IPS-11a (cell line): Measurements from ENCODE around the gene ATRX.
"Not testable (repeated sequence)": the region's sequence is repeated elsewhere in the genome, so short reads cannot be mapped to it uniquely, and the experiment has no call there.

Experiments
- H3K4me3 ChIP-seq: one replicate; pipeline ENCODE4 v1.5.1; 2013; ENCODE audit warnings: low read depth, low read length, control low read depth

ATRX gene

DNA sequence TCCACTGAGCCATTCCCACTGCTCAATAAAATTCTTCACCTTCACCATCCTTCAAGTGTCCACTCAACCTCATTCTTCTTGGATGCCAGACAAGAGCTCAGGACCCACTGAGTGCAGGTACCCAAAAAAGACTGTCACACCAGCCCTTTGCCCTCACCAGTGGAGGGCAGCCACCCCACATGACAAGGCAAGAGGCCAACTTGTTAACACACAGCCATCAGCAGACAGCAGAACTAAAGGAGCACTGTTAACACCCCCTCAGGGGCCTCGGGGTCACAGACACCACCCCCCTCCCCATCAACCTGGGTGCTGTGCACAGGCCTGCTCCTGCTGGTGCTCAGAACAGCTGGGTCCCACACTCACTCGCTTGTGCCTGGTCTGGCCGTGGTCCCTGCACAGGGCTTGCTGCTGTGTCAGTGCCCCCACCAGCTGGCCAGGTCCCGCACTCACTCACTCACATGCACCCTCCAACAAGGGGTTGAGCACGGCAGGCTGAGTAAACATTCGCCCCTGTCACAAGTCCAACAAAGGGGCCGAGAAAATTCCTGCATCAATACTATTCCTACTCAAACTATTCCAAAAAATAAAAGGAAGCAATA is 54.1 kb downstream of the ATRX start:
- H3K4me3 ChIP-seq = no peak overlapping the region

- H3K4me3 ChIP-seq = not testable (repeated sequence)
These were observed 59.9 kb downstream of the ATRX start for GRCh38 chrX:77726095-77726494.

- H3K4me3 ChIP-seq = no peak overlapping the region
These were observed 62.3 kb downstream of the ATRX start for GRCh38 chrX:77723681-77724080.

DNA sequence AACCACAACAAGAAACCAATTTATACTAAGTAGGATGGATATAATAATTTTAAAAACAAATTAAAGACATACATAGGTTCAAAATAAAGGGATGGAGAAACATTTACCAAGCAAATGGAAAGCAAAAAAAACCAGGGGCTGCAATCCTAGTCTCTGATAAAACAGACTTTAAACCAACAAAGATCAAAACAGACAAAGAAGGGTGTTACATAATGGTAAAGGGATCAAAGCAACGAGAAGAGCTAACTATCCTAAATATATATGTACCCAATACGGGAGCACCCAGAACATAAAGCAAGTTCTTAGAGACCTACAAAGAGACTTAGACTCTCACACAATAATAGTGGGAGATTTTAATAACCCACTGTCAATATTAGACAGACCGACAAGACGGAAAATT is 66.6 kb downstream of the ATRX start:
- no peak overlapping the region for H3K4me3 ChIP-seq

- no peak overlapping the region for H3K4me3 ChIP-seq
These were observed 81.1 kb downstream of the ATRX start for GRCh38 chrX:77704881-77705280.

- H3K4me3 ChIP-seq = no peak overlapping the region
These were observed 87.8 kb downstream of the ATRX start for GRCh38 chrX:77698242-77698641.

DNA sequence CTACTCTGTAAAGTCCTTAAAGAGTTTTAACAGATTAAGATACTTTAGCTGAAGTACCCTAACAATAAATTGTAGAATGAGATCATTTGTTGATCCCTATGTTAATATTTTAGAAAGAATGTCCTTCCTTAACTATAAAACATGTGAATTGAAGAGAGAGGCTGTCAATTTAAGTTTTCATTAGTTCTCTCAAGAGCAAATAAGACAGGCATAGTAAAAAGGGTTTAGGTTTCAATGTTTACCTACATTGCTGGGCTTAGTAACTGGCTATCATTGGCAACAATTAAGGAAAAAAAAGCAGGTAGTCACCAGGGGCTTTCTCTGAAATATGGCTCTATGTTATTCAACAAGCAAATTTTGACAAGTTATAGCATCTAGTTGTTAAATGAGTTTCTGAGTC is 91.5 kb downstream of the ATRX start:
- H3K4me3 ChIP-seq = no peak overlapping the region

- no peak overlapping the region for H3K4me3 ChIP-seq
These were observed 92.4 kb downstream of the ATRX start for GRCh38 chrX:77693594-77693993.

DNA sequence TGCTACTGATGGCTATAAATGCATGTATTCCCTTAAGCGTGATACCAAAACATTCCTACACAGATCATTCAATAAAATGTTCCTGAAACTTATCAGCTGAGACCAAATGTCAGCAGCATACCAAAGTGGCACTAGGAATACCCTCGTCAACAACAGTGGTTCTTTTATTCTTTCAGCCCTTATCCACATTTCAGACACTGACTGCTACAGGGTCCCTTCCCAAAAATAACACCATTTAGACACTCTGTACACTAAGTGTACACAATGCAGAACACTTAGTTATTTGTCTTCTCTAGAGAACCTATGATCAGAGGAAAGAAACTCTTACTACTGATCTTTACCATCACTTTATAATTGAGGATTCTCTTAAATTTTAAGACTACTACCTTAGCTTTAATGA is 94.1 kb downstream of the ATRX start:
- no peak overlapping the region for H3K4me3 ChIP-seq

GRCh38 chrX:77689376-77689775 is 96.6 kb downstream of the ATRX start:
- no peak overlapping the region for H3K4me3 ChIP-seq

- not testable (repeated sequence) for H3K4me3 ChIP-seq
These were observed 100.3 kb downstream of the ATRX start for GRCh38 chrX:77685683-77686082.

GRCh38 chrX:77679144-77679543 is 106.9 kb downstream of the ATRX start:
- H3K4me3 ChIP-seq = no peak overlapping the region

- no peak overlapping the region for H3K4me3 ChIP-seq
These were observed 110.0 kb downstream of the ATRX start for GRCh38 chrX:77675986-77676385.

DNA sequence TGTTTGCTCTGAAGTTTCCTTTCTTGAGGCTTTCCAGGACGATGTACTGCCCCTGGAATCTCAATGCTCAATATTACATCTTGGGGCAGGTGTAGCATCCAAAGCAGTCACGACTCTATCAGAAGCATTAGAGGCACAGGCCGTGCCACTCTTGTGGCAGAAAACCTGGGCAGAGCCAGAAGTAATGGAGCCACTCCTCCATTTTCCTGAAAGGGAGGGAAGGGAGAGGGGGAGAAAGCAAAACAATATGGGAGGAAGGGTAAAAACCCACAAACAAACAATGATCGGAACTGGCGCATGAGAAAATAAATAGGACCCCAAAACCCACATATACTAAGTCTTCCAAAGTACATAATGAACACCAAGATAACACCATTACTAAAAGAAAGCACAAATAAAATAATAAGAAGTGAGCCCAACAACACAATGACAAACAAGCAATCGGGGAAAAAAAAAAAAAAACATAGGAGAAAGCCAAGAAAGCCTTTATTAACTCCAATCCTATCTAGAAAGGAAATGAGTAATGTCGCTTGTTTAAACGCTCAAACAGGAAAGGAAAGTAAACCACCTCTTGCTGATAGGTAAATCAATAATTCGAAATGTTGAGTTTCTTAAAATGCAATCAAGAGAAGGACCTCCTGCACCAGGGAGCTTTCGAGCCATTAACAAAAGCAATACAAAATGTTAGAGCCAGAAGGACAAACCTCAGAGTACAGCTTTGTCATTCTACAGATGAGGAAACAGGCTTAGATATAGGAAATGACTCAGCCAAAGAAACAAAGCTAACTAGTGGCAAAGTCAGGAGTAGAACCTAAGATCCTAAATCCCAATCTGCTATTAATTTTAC is 117.4 kb downstream of the ATRX start:
- H3K4me3 ChIP-seq = no peak overlapping the region

- no peak overlapping the region for H3K4me3 ChIP-seq
These were observed 127.1 kb downstream of the ATRX start for GRCh38 chrX:77658886-77659285.

- no peak overlapping the region for H3K4me3 ChIP-seq
These were observed 133.9 kb downstream of the ATRX start for GRCh38 chrX:77652095-77652494.

DNA sequence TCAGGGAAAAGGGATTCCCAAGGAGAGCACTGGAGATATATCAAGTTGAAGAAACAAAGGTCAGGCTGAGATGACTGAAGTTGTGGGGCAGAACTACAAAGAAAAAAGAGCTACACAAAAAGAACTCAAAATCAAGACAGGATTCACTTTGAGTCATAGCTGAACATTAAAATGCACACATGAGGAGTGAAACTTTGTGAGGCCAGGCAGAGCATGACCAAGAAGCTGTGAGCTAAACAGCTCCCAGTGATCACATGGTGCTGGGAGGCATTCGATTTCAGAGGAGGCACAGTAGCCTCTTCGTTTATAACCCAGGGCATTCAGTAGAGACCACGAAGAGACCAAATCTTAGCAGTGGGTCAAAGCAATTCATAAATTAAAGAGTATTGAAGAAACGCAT is 145.3 kb downstream of the ATRX start:
- no peak overlapping the region for H3K4me3 ChIP-seq

GRCh38 chrX:77639820-77640219 is 146.2 kb downstream of the ATRX start:
- no peak overlapping the region for H3K4me3 ChIP-seq

DNA sequence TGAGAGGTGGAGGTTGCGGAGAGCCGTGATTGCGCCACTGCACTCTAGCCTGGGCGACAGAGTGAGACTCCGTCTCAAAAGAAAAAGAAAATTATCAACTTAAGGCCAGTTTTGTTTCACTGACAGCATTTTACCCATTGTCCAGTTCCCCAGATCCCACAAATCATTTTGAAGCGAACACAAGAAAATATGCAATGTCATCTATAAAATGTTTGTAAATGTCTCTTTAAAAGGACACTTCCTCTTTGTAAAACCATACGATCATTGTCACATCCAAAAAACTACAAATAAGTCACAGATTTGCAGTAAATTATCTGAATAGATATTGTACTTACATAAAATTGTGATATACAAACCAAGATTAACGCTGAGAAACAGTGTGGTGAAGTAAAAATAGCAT is 147.6 kb downstream of the ATRX start:
- no peak overlapping the region for H3K4me3 ChIP-seq

GRCh38 chrX:77635373-77635772 is 150.6 kb downstream of the ATRX start:
- H3K4me3 ChIP-seq = no peak overlapping the region

GRCh38 chrX:77628294-77629025 is 157.6 kb downstream of the ATRX start:
- no peak overlapping the region for H3K4me3 ChIP-seq

GRCh38 chrX:77622672-77623071 is 163.3 kb downstream of the ATRX start:
- no peak overlapping the region for H3K4me3 ChIP-seq
